A673 (cell line): ENCODE results near the gene CANX. TPM values are rescaled to one million over a fixed set of nuclear protein-coding genes. Genes with fewer than 3 reads are reported as not detected.

Experiments used
- BruUV-seq: library from RNA; stranded (reverse); fragments of 400-500 nt; replicated peaks from 2 replicates; lab custom pipeline; 2021; lab: Mats Ljungman, UMichigan
- CTCF ChIA-PET: fragments of 300-600 bp; sonication (Branson Sonifier 250); formaldehyde crosslinking; loops from one replicate; lab custom pipeline; 2022; ENCODE audit warnings: antibody characterized with exemption; lab: Charles Lee
- POLR2A ChIA-PET: fragments of 300-600 bp; sonication (Branson Sonifier 250); formaldehyde crosslinking; loops from one replicate; lab custom pipeline; 2022; ENCODE audit warnings: antibody characterized with exemption; ENCODE audit not compliant: low non-redundant PET; lab: Charles Lee
- DNase-seq: peaks from one replicate; pipeline ENCODE4 v3.0.0-alpha.2; 2015; ENCODE audit warnings: low spot score
- H3K27ac ChIP-seq: fragments of 200-600 bp; sonication (generic); 2 replicates; pipeline ENCODE4 v1.5.1; 2016; ENCODE audit warnings: mixed run types, low read depth, mild to moderate bottlenecking, mixed read lengths, antibody characterized with exemption, low read length; ENCODE audit not compliant: poor library complexity, severe bottlenecking
- H3K27me3 ChIP-seq: fragments of 200-600 bp; sonication (generic); replicated peaks from 2 replicates; pipeline ENCODE4 v1.6.1; 2017; ENCODE audit warnings: mixed run types, low read depth, mild to moderate bottlenecking, mixed read lengths, antibody characterized with exemption, low read length; ENCODE audit not compliant: insufficient read depth, poor library complexity
- H3K36me3 ChIP-seq: fragments of 200-600 bp; sonication (generic); 2 replicates; pipeline ENCODE4 v1.6.1; 2016; ENCODE audit warnings: mixed run types, mild to moderate bottlenecking, mixed read lengths, antibody characterized with exemption, low read length; ENCODE audit not compliant: insufficient read depth, poor library complexity, severe bottlenecking
- H3K4me1 ChIP-seq: fragments of 200-600 bp; sonication (generic); 2 replicates; pipeline ENCODE4 v1.6.1; 2017; ENCODE audit warnings: mixed run types, mild to moderate bottlenecking, mixed read lengths, antibody characterized with exemption, low read length; ENCODE audit not compliant: insufficient read depth, poor library complexity, severe bottlenecking
- H3K4me3 ChIP-seq: fragments of 200-600 bp; sonication (generic); 2 replicates; pipeline ENCODE4 v1.5.1; 2016; ENCODE audit warnings: low read depth, mixed run types, mild to moderate bottlenecking, mixed read lengths, low read length; ENCODE audit not compliant: poor library complexity, severe bottlenecking
- H3K9me3 ChIP-seq: fragments of 200-600 bp; sonication (generic); 2 replicates; pipeline ENCODE4 v1.6.1; 2016; ENCODE audit warnings: mixed run types, low read depth, mild to moderate bottlenecking, mixed read lengths, antibody characterized with exemption, low read length; ENCODE audit not compliant: poor library complexity, severe bottlenecking
- EZH2 ChIP-seq: fragments of 200-600 bp; sonication (generic); IDR thresholded peaks from 2 replicates; pipeline ENCODE4 v1.6.1; 2017; ENCODE audit warnings: borderline replicate concordance, low read depth, mild to moderate bottlenecking, mixed read lengths, antibody characterized with exemption, low read length; ENCODE audit not compliant: poor library complexity, severe bottlenecking
- intact Hi-C: fragments of 100-400 bp; cut with micrococcal nuclease; formaldehyde crosslinking; loops from one replicate; pipeline ENCODE4 v1.10.0; 2022; ENCODE audit not compliant: unreplicated experiment
- total RNA-seq: library from RNA; stranded (reverse); gene quantifications from 2 replicates; pipeline ENCODE4 v1.2.3, GENCODE V29; 2021
- TF ChIP-seq, protein P1 (sequence below): fragments of 300-800, 200-600 bp; sonication (generic); conservative IDR thresholded peaks from 2 replicates; pipeline ENCODE4 v1.5.1; 2017; ENCODE audit warnings: low read depth, mild to moderate bottlenecking, antibody characterized with exemption, low read length, moderate library complexity, mixed read lengths

CANX gene
- total RNA-seq, 1 experiment from 2014 or later = 609 TPM

GRCh38 chr5:179776411-179776938, 77.7 kb downstream of the CANX start:
- no TSS peak for BruUV-seq
- no peaks in the 10 kb centered on the region for H3K9me3 ChIP-seq
- ChIA-PET CTCF (no interaction called here), POLR2A (no interaction called here)
- TF ChIP-seq EZH2 = no peak
- TF ChIP-seq, protein P1, sequence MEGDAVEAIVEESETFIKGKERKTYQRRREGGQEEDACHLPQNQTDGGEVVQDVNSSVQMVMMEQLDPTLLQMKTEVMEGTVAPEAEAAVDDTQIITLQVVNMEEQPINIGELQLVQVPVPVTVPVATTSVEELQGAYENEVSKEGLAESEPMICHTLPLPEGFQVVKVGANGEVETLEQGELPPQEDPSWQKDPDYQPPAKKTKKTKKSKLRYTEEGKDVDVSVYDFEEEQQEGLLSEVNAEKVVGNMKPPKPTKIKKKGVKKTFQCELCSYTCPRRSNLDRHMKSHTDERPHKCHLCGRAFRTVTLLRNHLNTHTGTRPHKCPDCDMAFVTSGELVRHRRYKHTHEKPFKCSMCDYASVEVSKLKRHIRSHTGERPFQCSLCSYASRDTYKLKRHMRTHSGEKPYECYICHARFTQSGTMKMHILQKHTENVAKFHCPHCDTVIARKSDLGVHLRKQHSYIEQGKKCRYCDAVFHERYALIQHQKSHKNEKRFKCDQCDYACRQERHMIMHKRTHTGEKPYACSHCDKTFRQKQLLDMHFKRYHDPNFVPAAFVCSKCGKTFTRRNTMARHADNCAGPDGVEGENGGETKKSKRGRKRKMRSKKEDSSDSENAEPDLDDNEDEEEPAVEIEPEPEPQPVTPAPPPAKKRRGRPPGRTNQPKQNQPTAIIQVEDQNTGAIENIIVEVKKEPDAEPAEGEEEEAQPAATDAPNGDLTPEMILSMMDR = no peak
- H3K4me1 ChIP-seq = no peaks in the 10 kb centered on the region
- DNase-seq = no peak
- no peak overlapping the region for H3K27ac ChIP-seq
- H3K27me3 ChIP-seq = no peaks in the 10 kb centered on the region
- intact Hi-C loops = no loop called here
- no peak overlapping the region for H3K4me3 ChIP-seq
- peaks cover 28% of the 10 kb centered on the region for H3K36me3 ChIP-seq

GRCh38 chr5:179777456-179777855, 78.7 kb downstream of the CANX start:
- Histone ChIP-seq H3K36me3 (peaks cover 21% of the 10 kb centered on the region), H3K9me3 (no peaks in the 10 kb centered on the region), H3K4me1 (no peaks in the 10 kb centered on the region), H3K4me3 (no peak overlapping the region), H3K27ac (no peak overlapping the region), H3K27me3 (no peaks in the 10 kb centered on the region)
- ChIA-PET CTCF (no interaction called here), POLR2A (no interaction called here)
- intact Hi-C loops = no loop called here
- DNase-seq = no peak
- BruUV-seq = no TSS peak
- TF ChIP-seq, protein P1 = no peak
- no peak for TF ChIP-seq EZH2

DNA sequence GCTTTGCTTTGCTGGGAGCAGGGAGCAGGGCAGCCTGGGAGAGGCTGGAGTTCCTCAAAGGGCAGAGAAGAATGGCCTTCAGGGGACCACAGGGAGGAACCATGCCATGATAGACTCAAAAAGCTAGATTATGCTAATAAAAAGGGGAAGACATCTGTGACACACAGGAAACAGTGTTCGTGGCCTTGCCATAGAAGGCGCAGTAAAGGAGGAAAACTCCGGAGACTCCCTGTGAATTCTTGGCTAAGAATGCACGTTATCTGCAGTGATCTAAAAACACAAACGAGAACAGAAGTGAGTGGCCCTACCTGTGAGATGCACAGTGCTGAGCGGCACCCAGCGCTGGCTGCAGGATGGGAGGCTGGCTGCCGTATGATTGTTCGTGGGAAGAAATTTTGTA, 79.1 kb downstream of the CANX start:
- no TSS peak for BruUV-seq
- no peaks in the 10 kb centered on the region for H3K9me3 ChIP-seq
- TF ChIP-seq, protein P1 = no peak
- no peaks in the 10 kb centered on the region for H3K27me3 ChIP-seq
- no peak for DNase-seq
- POLR2A ChIA-PET = no interaction called here
- no peak overlapping the region for H3K27ac ChIP-seq
- H3K4me1 ChIP-seq = no peaks in the 10 kb centered on the region
- H3K4me3 ChIP-seq = no peak overlapping the region
- intact Hi-C loops = no loop called here
- peaks cover 20% of the 10 kb centered on the region for H3K36me3 ChIP-seq
- CTCF ChIA-PET = no interaction called here
